ENCODE measurements around the gene ERC2. TPM values are rescaled to one million over a fixed set of nuclear protein-coding genes. Genes with fewer than 3 reads are reported as not detected.

ERC2 gene
- total and polyA plus RNA-seq, 11 donors: 0.16 to 3.8 (median 1.6) TPM

DNA sequence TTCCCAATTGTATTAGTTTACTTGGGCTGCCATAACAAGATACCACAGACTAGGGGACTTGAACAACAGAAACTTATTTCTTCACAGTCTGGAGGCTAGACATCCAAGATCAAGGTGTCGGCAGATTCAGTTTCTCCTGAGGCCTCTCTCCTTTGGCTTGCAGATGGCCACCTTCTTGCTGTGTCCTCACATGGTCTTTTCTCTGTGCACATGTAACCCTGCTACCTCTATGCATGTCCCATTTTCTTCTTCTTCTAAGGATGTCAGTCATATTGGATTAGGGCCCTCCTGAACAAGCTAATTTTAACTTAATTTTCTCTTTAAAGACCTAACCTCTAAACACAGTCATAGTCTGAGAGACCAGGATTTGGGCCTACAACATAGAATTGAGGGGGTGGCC is 644.4 kb downstream of the ERC2 start:
- ATAC-seq: no peak
- H3K27ac ChIP-seq: no peak overlapping the region
- intact Hi-C loops (cut with DNase I): loop anchor here in 1 of 10 donors (5.0 kb wide), 1 partner anchor 47 kb away; no protein-coding TSS in a partner anchor
- peaks cover 0 to 3% (median 0%) of the 10 kb centered on the region in 12 donors for H3K4me1 ChIP-seq
- H3K27me3 ChIP-seq: peaks cover 0 to 18% (median 0%) of the 10 kb centered on the region in 9 donors
- H3K9me3 ChIP-seq: no peaks in the 10 kb centered on the region
- TF ChIP-seq CTCF (IDR thresholded peaks at IDR 0.05) (no peak), POLR2A (IDR thresholded peaks at IDR 0.05) (no peak)
- no peak for DNase-seq
- no peak overlapping the region for H3K4me3 ChIP-seq
- no peaks in the 10 kb centered on the region for H3K36me3 ChIP-seq
- WGBS, 4 donors: 95 to 100% (median 97%) methylated on average over 1 of the region's 1 CpG

DNA sequence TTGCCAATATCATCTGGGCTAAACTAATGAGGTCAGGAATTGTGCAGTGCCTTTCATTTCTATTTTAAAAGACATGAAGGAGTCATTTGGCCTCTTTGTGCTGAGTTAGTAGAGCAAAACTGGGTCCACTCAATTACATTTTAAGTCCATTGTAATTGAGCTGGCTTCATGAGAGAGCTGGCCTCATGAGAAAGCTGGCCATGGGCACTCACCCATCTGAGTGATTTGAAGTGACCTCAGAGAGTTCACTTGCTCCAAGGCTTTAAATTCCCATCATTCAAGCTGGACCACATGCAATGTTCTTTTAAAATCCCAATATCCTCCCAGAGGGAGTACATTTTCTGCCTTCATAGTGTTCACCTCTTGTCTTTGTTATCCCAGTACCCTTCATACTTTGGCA is 645.3 kb downstream of the ERC2 start:
- DNase-seq (no peak), ATAC-seq (no peak)
- Histone ChIP-seq H3K9me3 (no peaks in the 10 kb centered on the region), H3K27ac (no peak overlapping the region), H3K4me1 (peaks cover 0 to 3% (median 0%) of the 10 kb centered on the region in 12 donors), H3K4me3 (no peak overlapping the region), H3K36me3 (no peaks in the 10 kb centered on the region), H3K27me3 (peaks cover 0 to 18% (median 0%) of the 10 kb centered on the region in 9 donors)
- intact Hi-C loops (cut with DNase I): loop anchor here in 1 of 10 donors (5.0 kb wide), 1 partner anchor 46 kb away; no protein-coding TSS in a partner anchor
- TF ChIP-seq POLR2A (IDR thresholded peaks at IDR 0.05): no peak
- TF ChIP-seq CTCF (IDR thresholded peaks at IDR 0.05): no peak

DNA sequence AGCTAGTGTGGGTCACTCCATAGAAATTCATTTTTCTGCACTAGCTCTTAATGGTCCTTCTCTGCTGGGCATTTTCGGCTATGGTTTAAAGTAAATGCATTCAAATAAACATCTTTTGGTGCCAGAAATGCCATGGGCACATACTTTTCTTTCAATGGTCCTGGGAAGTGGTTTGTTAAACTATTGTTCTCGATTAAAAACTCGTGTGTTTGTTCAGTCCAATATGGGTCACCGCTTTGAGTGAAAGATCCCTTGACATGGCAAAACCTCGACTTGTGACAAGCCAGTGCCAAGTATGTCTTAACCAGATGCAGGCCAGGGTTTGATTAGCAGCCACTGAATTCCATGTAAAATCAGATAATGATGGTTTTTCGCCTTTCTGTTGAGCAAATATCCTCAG is 649.3 kb downstream of the ERC2 start:
- H3K36me3 ChIP-seq: no peaks in the 10 kb centered on the region
- H3K27me3 ChIP-seq: peaks cover 0 to 18% (median 0%) of the 10 kb centered on the region in 9 donors
- no peak for DNase-seq
- no peak overlapping the region for H3K4me3 ChIP-seq
- intact Hi-C loops (cut with DNase I): loop anchor here in 1 of 10 donors (10.0 kb wide), 1 partner anchor 56 kb away; no protein-coding TSS in a partner anchor
- ATAC-seq: no peak
- H3K27ac ChIP-seq: no peak overlapping the region
- no peaks in the 10 kb centered on the region for H3K9me3 ChIP-seq
- 71 to 82% (median 78%) methylated on average over 6 of the region's 6 CpGs for WGBS, 4 donors
- no peaks in the 10 kb centered on the region for H3K4me1 ChIP-seq
- TF ChIP-seq POLR2A (IDR thresholded peaks at IDR 0.05): no peak
- no peak for TF ChIP-seq CTCF (IDR thresholded peaks at IDR 0.05)

- Histone ChIP-seq H3K27me3 (peaks cover 0 to 18% (median 0%) of the 10 kb centered on the region in 9 donors), H3K27ac (no peak overlapping the region), H3K36me3 (no peaks in the 10 kb centered on the region), H3K4me3 (no peak overlapping the region), H3K4me1 (no peaks in the 10 kb centered on the region), H3K9me3 (no peaks in the 10 kb centered on the region)
- no peak for ATAC-seq
- DNase-seq: no peak
- no peak for TF ChIP-seq CTCF (IDR thresholded peaks at IDR 0.05)
- no peak for TF ChIP-seq POLR2A (IDR thresholded peaks at IDR 0.05)
- intact Hi-C loops (cut with DNase I): loop anchor here in 1 of 10 donors (10.0 kb wide), 1 partner anchor 56 kb away; no protein-coding TSS in a partner anchor
- 56 to 79% (median 63%) methylated on average over 2 of the region's 2 CpGs for WGBS, 4 donors
These were observed 649.8 kb downstream of the ERC2 start for GRCh38 chr3:55818485-55818884.

All from heart left ventricle (tissue), 16 donors.